Kasumi-1 (cell line): Measurements from ENCODE around the gene RTBDN.

ENCODE experiments used
- DNase-seq, 2 experiments: peaks; one replicate each; lab custom pipeline; 2025; lab: John Stamatoyannopoulos, UW

The RTBDN gene

DNA sequence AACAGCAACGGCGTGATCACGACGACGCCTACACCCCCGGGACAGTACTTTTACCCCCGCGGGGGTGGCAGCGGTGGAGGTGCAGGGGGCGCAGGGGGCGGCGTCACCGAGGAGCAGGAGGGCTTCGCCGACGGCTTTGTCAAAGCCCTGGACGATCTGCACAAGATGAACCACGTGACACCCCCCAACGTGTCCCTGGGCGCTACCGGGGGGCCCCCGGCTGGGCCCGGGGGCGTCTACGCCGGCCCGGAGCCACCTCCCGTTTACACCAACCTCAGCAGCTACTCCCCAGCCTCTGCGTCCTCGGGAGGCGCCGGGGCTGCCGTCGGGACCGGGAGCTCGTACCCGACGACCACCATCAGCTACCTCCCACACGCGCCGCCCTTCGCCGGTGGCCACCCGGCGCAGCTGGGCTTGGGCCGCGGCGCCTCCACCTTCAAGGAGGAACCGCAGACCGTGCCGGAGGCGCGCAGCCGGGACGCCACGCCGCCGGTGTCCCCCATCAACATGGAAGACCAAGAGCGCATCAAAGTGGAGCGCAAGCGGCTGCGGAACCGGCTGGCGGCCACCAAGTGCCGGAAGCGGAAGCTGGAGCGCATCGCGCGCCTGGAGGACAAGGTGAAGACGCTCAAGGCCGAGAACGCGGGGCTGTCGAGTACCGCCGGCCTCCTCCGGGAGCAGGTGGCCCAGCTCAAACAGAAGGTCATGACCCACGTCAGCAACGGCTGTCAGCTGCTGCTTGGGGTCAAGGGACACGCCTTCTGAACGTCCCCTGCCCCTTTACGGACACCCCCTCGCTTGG lies 42.1 kb downstream of the RTBDN start:
- peak; percentile 58 to 59 for DNase-seq

DNA sequence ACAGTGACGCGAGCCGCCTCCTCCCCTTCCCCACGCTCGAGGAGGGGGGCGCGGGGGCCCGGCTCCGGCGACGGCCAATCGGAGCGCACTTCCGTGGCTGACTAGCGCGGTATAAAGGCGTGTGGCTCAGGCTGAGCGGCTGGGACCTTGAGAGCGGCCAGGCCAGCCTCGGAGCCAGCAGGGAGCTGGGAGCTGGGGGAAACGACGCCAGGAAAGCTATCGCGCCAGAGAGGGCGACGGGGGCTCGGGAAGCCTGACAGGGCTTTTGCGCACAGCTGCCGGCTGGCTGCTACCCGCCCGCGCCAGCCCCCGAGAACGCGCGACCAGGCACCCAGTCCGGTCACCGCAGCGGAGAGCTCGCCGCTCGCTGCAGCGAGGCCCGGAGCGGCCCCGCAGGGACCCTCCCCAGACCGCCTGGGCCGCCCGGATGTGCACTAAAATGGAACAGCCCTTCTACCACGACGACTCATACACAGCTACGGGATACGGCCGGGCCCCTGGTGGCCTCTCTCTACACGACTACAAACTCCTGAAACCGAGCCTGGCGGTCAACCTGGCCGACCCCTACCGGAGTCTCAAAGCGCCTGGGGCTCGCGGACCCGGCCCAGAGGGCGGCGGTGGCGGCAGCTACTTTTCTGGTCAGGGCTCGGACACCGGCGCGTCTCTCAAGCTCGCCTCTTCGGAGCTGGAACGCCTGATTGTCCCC lies 42.9 kb downstream of the RTBDN start, which contains the start of gene JUNB:
Gene JUNB, plus strand, starts transcription at position 142 of the 706 bp plus-strand sequence. Its CDS starts 286 bp downstream, at position 428.
- DNase-seq, result peak; percentile 88 to 89

DNA sequence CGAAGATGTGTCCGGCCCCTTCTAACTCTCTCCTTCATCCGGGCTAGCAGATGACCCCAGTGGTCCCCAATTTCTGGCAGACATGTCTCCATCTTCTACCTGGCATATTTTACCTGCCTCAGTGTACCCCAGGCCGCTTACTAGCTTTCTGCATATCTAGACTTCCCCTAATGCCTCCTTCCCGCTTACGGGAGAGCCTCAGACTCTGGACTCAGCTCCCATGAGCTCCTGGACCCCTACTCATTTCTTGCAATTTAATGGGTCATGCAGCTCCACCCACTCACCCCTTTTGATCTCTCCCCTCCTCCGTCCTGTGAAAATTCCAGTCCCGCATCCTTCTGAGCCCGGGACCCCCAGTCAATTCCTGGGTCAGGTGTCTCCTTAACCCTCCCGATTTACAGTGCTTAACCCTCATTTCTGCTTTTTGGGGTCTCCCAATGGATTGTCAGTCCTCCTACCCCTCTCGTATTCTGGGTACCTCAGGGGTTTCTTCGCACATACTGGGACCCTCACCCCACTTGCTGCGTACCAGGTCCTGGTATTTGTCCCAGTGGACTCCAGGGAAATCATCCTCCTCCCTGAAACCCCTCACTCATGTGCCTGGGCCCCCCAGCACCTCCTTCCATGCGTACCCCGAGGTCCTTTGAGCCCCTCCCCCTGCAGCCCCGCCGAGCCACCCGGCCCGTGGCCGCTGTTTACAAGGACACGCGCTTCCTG lies 43.6 kb downstream of the RTBDN start:
- peak in 1 of 2 experiments; percentile 44 for DNase-seq

DNA sequence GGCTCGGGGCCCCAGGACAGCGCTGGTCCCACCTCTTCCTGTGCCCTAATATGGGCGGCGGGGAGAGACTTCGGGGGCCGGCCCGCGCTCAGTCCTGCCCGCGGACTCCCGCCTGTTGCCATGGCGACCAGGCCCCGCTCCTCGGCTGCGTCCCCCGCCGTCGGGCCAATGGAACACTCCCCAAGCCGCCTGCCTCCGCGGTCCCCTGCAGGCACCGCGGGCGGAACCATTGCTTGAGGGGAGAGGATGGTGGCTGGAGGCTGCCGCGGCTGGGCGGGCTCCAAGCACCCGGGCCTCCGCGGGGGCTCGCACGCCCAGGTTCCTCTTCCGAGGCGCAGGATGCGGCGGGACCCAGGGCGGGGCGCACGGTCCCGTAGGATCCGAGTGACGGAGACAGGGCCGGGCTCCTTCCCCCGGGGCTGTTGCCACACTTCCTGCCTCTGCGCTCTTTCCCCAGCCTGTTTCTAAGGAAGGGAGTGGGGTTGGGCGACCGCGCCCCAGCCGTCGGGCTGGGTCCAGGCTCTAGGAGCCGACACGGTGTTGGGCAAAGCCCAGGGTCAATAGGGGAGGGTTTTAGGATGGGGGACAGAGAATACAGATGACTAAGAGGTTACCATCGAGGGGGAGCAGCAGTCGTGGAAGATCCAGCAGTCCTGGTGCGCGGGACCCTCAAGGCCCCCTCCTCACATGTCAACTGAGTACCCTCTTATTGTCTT lies 44.3 kb downstream of the RTBDN start:
- peak; percentile 93 to 98 for DNase-seq

DNA sequence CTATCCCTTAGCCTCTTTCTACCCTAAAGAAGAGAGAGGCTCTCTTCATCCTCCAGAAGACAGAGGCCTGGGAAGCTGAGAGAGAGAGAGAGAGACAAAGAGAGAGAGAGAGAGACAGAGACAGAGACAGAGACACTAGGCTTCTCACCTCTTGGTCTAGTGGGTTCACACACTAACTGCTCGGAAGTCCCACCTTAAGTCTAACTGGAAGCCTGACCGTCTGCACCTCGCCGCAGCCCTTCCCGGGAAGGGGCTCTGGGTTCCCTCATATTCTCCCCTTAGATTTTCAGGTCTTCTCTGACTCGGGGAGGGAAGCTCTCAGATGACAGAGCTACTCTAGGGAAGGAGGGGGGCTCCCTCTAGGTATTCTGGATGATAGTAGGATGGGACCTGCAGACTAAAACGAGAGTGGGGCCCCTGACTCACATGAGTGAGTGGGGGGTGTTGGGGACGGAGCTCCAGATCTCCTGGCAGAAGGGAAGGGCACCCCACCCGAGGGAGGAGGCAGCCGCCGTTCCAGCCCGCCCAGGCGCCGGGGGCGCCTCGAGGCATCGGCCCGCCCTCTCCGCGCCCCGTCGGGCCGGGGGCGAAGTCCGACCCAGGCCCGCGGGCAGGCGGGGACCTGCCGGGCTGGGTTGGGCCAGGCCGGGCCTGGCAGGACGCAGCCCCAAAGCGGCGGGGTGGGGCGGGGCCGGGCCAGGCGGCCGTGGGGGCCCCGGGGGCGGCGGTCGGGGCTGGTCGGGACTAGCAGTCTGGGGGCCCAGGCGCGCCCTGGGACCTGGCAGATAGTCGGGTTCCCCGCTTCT lies 45.1 kb downstream of the RTBDN start:
- no peak for DNase-seq

DNA sequence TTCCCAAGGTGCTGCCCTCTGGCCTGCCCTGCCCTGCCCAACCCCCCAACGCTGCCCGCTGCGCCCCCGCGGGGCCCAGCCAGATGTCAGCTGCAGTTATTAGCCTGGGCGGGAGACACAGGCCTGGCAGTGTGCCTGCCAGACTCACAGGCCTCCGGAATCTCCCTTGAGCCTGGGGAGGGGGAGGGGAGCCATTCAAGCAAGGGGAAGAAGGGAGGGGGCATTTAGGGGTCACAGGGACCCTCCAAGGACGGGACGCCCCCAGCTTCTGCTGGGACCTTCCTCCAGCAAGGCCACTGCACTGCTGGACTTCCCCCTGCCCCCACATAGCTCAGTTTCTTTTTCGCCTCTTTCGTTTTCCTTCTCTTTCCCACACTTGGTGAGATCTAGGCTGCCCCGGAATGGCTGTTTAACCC lies 45.7 kb downstream of the RTBDN start:
- DNase-seq, result peak; percentile 36 to 52

DNA sequence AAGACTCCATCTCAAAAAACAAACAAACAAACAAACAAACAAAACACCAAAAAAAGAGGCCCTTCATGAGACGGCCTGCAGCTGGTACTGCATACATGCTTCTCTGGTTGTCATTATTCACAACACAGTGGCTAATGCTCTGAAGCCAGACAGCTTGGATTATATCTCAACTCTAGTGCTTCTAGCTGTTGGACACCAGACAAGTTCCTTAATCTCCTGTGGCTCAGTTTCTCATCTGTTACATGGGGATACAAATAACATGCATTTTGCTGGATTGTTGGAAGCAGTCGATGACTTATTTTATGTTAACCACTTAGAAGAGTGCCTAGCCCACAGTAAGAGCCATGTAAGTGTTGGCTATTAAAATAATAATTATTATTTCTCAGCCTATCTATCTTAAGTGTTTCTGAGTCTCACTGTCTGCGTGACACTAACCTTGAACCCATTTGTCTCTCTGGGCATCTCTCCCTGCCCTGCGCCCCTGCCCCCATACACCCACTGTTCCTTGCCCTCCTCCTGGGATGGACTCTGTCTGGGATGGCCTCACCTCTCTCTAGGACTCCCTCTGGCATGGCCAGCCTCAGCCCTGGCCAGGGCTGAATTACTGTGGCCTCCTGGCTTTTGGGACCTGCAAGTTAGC lies 46.2 kb downstream of the RTBDN start:
- no peak for DNase-seq

DNA sequence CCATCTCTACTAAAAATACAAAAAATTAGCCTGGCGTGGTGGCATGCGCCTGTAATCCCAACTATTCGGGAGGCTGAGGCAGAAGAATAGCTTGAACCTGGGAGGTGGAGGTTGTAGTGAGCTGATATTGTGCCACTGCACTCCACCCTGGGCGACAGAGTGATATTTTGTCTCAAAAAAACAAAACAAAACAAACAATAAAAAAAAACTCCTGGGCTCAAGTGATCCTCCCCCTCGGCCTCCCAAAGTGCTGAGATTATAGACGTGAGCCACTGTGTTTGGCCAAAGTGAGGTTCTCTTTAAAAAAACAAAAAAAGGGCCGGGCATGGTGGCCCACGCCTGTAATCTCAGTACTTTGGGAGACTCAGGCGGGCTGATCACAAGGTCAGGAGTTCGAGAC lies 46.9 kb downstream of the RTBDN start:
- DNase-seq, result no peak

DNA sequence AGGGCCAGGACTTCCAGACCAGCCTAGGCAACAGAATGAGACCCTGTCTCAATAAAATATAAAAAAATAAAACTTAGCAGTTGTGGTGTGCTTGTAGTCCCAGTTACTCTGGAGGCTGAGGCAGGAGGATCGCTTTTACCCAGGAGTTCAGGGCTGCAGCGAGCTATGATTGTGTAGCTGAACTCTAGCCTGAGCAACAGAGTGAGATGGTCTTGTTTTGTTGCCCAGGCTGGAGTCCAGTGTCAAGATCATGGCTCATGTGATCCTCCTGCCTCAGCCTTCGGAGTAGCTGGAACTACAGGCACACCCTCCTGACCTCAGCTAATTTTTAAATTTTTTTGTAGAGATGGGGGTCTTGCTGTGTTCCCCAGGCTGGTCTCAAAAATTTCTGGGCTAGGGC lies 47.4 kb downstream of the RTBDN start:
- DNase-seq, result no peak

DNA sequence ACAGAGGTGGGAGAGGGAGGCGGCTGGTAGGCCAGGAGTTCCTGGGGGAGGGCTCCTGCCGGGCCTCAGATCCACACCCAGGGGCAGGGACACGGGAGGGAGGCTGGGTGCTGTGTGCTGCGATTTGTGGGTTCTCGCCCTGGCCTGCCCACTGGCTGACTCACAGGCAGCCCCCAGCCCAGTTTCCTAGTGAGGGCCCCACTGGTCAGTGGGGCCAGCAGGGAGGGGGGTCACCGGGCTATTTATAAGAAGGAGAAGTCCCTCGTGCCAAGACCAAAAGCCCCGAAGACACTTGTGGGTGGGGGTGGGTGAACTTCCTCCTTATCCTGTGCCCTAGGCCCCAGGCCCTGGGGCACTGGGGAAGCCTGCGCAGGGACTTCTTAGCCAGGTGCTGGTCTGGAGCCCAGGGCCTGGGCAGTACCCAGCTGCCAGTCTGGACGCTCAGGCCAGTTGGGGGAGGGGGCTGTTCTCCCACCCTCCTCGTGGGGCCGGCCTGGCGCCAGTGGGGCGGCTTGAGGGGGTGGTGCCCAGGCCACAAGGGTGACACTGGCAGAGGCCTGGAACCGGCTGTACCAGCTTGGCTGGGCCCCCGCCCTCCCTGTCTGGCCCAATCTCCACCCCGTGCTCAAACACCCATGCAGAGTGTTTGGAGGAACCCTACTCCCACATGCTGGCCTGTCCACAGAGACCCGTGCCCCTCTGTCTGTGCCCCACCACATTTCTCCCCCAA lies 48.1 kb downstream of the RTBDN start:
- DNase-seq, result peak; percentile 20 to 57

DNA sequence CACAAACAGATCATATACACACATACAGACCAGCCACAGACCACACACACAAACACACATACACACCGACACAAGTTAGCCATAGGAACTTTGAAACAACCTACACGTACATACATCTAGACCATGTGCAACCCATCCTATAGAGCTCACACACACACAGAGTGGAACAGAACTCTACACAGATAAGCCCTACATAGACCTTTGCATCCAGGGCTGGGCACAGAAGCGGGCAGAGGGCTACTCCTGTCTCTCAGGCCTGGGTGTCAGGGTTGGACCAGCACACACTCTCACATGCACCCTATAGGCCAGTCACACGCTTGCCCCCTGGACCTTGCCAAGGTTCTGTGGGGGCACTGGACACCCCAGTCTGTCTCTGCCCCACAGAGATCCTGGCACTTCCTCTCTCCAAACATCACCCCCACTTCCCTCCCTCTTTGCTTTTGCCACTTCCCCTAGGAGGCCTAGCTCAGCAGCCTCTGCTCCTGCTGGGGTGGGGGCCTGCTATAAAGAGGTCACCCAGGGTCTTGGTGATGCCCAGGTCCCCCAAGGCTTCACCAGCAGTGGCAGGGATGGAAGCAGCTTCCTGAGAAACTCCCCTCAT lies 48.8 kb downstream of the RTBDN start:
- peak; percentile 59 to 65 for DNase-seq

DNA sequence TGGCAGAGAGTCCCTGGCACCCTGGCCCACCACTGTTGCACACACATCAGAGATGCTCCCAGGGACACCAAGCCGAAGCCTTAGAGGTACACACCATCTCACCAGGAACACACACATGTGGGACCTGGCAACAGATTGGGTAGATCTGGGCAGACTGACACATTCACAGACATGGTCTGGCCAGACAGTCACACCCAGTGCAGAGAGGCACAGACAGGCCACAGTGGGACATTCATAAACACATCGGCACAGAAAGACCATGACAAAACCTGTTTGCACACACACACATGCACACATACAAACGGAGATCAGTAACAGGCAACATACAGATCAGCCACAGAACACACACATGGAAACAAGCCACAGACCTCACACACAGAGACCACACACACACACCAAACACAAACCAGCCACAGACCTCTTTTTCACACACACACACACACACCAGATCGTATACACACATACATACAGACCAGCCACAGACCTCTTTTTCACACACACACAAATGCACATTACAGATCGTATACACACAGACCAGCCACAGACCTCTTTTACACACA lies 49.4 kb downstream of the RTBDN start:
- peak in 1 of 2 experiments; percentile 45 for DNase-seq

DNA sequence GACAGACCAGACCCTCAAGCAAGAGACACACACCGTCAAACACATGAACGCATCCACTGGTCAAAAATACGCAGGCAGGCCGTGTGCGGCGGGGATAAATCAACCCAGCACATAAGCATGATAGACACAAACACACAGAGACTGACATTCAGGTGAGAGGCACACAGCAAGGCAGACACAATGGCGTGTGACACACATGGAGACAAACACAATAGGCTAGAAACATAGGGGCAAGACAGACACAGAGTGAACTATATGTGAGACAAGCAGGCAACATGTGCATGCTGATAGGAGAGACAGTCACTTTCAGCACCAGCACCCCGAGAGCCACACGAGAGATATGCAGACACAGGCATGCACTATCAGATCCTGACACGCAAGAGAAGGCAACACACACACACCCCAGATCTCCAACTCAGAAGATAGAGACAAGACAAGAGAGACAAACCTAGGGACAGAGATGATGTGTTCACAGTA lies 49.9 kb downstream of the RTBDN start:
- no peak for DNase-seq

DNA sequence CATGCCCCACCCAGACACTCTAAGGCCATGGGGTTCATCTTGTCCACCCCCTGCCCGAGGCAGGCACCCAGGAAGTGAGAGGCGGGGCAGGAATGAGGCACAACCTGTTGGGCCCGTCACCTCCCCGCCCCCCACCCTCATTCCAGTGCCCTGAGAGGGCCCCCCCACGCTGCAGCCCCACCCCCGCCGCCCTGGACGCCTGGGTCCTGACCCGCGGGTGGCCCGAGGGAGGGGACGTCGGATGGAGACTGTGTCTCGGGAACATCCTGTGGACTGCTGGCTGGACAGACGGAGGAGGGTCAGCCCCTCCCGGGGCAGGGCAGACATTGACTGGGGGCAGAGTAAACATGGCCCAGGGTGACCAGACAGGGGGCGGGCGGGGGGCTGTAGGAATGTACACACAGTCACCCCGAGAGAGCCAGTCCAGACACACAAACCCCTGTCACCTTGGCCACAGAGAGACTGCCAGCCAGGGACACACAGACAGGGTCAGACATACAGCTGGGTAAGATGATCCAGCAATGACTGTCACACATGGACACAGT lies 50.5 kb downstream of the RTBDN start:
- DNase-seq, result no peak

DNA sequence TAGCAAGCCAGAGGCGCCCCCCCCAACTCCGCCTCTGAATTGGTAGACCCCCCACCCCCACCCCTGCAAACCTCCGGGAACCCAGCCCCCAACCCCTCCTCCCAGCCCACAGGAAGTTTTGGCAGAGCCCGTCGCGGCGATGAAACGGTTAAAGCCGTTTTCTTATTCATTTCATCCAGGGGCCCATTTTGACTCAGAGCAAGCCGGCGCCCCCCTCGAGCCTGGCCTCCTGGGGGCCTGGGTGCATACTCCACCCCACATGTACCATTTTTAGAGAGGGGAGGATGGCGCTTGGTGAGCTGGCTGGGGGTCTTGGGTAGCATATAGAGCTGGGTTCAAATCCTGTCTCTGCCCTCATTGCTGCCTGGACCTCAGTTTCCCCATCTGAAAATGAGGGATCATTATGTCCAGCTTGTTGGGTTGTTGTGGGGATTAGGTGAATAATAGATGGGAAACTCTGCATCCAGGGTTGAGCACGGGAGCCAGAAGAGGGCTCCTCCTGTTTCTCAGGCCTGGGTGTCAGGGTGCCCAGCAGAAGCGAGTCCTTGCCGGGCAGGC lies 51.0 kb downstream of the RTBDN start:
- no peak for DNase-seq

DNA sequence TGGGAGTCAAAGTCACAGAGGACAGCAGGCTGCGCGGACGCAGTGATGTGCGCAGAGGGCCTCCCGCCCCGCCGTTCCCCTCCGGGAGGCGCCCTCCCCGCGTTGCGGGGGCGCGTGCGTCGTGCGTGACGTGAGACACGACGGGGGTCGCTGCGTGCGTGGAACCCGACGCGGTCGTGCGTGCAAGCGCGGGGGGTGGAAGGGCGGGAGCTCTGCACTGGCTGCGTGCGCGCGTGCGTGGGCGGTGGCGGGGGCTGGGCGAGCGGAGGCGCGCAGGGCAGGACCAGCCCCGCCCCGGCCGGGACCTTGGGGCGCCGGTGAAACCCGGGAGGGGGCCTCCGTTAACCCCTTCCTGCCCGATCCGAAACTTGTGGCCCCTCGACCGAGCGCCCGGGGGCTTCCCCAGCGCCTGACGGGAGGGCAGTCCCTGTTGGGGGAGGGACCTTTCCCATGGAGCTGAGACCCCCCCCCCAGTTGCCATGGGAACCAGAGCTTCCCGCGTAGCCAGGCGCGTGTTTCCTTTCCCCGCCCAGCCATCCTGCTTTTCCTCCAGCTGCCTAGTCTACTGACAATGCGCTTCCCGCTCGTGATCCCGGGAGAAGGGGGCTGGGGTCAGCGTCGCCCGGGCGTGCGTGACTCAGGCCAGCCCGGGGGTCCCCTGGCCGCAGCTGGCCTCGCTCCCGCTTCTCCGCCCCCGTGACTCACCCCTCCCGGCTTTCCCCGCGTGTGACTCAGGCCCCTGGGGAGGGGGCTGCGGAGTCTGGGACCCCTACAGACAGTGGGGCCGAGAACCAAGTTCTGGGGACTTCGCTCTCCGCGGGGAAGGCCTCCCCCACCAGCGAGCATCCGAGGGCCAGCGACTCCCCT lies 51.7 kb downstream of the RTBDN start:
- DNase-seq, result peak; percentile 44 to 68

DNA sequence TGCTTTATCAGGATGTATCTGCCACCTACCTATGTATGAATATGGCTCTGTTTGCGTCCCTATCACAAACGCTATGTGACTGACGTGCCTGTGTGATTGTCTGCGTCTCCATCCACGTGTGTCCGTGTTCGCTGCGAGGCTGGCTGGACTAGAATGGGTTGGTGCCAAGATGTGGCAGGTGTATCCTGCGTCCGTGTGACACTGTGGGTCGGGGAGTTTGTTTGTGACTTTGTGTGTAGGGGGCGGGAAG lies 52.3 kb downstream of the RTBDN start:
- DNase-seq, result no peak
